HEK293 (cell line): ENCODE results near the gene TTC32.

Experiments used
- MYNN ChIP-seq: fragments of 450-650 bp; formaldehyde crosslinking; IDR thresholded peaks from 2 replicates; pipeline ENCODE4 v1.5.1; 2016; ENCODE audit warnings: missing biosample characterization, missing genetic modification characterization, borderline replicate concordance
- ZBTB26 ChIP-seq: fragments of 450-650 bp; formaldehyde crosslinking; optimal IDR thresholded peaks from 2 replicates; pipeline ENCODE3; 2016; ENCODE audit warnings: missing biosample characterization, mild to moderate bottlenecking, missing genetic modification characterization
- ZNF830 ChIP-seq: fragments of 450-650 bp; IDR thresholded peaks from 2 replicates; pipeline ENCODE4 v1.5.0; 2018; ENCODE audit warnings: missing biosample characterization, missing genetic modification characterization, low read depth, mild to moderate bottlenecking, moderate library complexity
- ZSCAN30 ChIP-seq: fragments of 450-650 bp; IDR thresholded peaks from 2 replicates; pipeline ENCODE4 v1.5.1; 2018; ENCODE audit warnings: missing biosample characterization, mild to moderate bottlenecking, missing genetic modification characterization, moderate library complexity

- TF ChIP-seq ZNF830 (no peak), ZSCAN30 (tag by site-specific recombination) (no peak), MYNN (no peak), ZBTB26 (no peak)
These were observed 33.6 kb downstream of the TTC32 start for GRCh38 chr2:19868224-19868623.
